ENCODE data around the gene WDSUB1. TPM values are rescaled to one million over a fixed set of nuclear protein-coding genes. Genes with fewer than 3 reads are reported as not detected.

WDSUB1 gene
- total RNA-seq, 3 donors from 2014 or later (not counting 1 experiment from before 2014, with no cell fraction given): 13.7 to 21.2 (median 14.9) TPM

DNA sequence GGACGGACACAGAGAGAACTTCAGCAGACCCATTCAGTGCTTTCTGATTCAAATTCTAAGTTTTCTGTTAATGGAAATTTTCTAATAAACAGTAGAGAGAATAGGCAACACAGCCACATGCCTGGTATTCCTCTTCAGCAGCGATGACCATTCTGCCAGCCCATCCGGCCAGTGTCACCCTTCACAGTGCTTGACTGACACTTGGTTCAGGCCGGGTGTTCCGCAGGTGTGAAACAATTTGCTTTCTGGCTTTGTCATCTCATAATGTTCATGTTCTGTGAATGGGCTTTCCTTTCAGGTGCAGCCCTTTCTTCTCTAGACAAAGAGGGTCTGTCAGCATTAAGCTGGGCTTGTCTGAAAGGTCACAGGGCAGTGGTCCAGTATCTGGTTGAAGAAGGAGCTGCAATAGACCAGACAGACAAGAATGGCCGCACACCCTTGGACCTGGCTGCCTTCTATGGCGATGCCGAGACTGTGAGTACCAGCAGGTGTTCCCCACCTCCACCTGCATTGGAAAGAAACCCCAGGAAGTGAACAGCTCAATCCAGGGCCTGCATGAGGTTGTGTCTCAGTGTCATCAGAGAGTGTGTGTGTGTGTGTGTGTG, 67.0 kb downstream of the WDSUB1 start:
- WGBS (ENCODE audit: insufficient coverage): 96% methylated on average over 8 of the region's 8 CpGs
- ATAC-seq (no peak), DNase-seq (no peak)
- Mint-ChIP-seq H3K4me1 (peaks cover 13 to 20% of the 10 kb centered on the region in 2 donors), H3K9me3 (no peaks in the 10 kb centered on the region), H3K36me3 (no peaks in the 10 kb centered on the region), H3K27me3 (ENCODE audit: low read depth in 2 of 2) (no peaks in the 10 kb centered on the region), H3K27ac (no peak overlapping the region), H3K4me3 (no peak overlapping the region)
- Histone ChIP-seq H3K4me1 (ENCODE audit: control insufficient read depth, insufficient read depth, low read length) (peaks cover 10% of the 10 kb centered on the region), H3K36me3 (ENCODE audit: control insufficient read depth, insufficient read depth, low read length) (no peaks in the 10 kb centered on the region), H3K27me3 (ENCODE audit: control insufficient read depth, insufficient read depth, low read length) (no peaks in the 10 kb centered on the region), H3K27ac (ENCODE audit: low read length) (no peak overlapping the region), H3K9me3 (ENCODE audit: control insufficient read depth, insufficient read depth, low read length) (peaks cover 3% of the 10 kb centered on the region), H3K4me3 (ENCODE audit: low read length) (no peak overlapping the region)
- TF ChIP-seq, protein P1, sequence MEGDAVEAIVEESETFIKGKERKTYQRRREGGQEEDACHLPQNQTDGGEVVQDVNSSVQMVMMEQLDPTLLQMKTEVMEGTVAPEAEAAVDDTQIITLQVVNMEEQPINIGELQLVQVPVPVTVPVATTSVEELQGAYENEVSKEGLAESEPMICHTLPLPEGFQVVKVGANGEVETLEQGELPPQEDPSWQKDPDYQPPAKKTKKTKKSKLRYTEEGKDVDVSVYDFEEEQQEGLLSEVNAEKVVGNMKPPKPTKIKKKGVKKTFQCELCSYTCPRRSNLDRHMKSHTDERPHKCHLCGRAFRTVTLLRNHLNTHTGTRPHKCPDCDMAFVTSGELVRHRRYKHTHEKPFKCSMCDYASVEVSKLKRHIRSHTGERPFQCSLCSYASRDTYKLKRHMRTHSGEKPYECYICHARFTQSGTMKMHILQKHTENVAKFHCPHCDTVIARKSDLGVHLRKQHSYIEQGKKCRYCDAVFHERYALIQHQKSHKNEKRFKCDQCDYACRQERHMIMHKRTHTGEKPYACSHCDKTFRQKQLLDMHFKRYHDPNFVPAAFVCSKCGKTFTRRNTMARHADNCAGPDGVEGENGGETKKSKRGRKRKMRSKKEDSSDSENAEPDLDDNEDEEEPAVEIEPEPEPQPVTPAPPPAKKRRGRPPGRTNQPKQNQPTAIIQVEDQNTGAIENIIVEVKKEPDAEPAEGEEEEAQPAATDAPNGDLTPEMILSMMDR (IDR thresholded peaks at IDR 0.05): no peak
- intact Hi-C loops (cut with micrococcal nuclease): no loop called here

DNA sequence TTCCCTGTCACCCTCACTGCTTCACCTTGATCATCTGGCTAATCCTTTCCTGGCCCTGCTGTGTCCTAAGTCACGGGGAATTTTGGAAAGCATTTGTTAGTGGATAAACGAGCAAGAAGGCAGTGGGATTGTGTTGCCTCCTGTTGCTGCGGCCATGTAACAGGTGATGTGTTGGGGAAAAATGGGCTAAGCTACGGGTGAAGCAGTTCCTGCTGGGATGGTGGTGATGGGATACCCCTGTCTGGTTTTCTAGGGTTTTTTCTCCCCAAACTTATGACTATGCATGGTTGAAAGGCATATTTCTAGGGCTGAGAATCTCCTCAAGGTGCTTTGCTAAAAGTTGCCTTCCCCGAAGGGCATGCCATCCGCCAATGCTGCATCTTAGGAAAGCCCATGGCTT, 68.1 kb downstream of the WDSUB1 start:
- no peaks in the 10 kb centered on the region for H3K36me3 Mint-ChIP-seq

DNA sequence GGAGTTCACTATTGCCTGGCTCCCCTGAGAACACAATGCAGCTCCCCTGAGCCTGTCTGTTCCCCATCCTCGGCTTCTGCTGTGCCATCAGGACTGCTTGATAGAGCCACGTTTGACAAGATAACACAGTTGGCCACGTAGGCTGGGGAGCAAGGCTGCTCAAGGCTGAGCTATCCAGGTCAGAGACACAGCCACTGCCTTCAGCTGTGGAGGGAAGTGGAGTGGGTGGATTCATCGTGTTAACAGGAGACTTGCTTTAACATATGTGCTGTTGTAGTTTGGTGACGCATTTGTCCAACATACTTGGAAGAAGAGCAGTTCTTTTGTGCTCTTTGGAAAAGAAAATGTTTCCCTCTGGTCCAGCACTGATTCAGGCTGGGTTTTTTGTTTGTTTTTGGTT, 68.8 kb downstream of the WDSUB1 start:
- intact Hi-C loops (cut with micrococcal nuclease): no loop called here
- H3K27ac ChIP-seq (ENCODE audit: low read length): no peak overlapping the region
- Mint-ChIP-seq H3K4me3 (no peak overlapping the region), H3K4me1 (peaks cover 0 to 12% of the 10 kb centered on the region in 2 donors), H3K27me3 (ENCODE audit: low read depth in 2 of 2) (no peaks in the 10 kb centered on the region), H3K9me3 (no peaks in the 10 kb centered on the region), H3K27ac (no peak overlapping the region), H3K36me3 (no peaks in the 10 kb centered on the region)
- no peak overlapping the region for H3K4me3 ChIP-seq (ENCODE audit: low read length)
- H3K27me3 ChIP-seq (ENCODE audit: control insufficient read depth, insufficient read depth, low read length): no peaks in the 10 kb centered on the region
- no peaks in the 10 kb centered on the region for H3K4me1 ChIP-seq (ENCODE audit: control insufficient read depth, insufficient read depth, low read length)
- ATAC-seq (no peak), DNase-seq (no peak)
- WGBS (ENCODE audit: insufficient coverage): 95% methylated on average over 5 of the region's 5 CpGs
- TF ChIP-seq, protein P1 (IDR thresholded peaks at IDR 0.05): no peak
- H3K36me3 ChIP-seq (ENCODE audit: control insufficient read depth, insufficient read depth, low read length): no peaks in the 10 kb centered on the region
- H3K9me3 ChIP-seq (ENCODE audit: control insufficient read depth, insufficient read depth, low read length): peaks cover 3% of the 10 kb centered on the region

More for the DNA sequence above, 68.1 kb downstream of the WDSUB1 start:
- TF ChIP-seq, protein P1 (IDR thresholded peaks at IDR 0.05): no peak
- Histone ChIP-seq H3K27me3 (ENCODE audit: control insufficient read depth, insufficient read depth, low read length) (no peaks in the 10 kb centered on the region), H3K4me1 (ENCODE audit: control insufficient read depth, insufficient read depth, low read length) (no peaks in the 10 kb centered on the region), H3K4me3 (ENCODE audit: low read length) (no peak overlapping the region), H3K27ac (ENCODE audit: low read length) (no peak overlapping the region), H3K36me3 (ENCODE audit: control insufficient read depth, insufficient read depth, low read length) (no peaks in the 10 kb centered on the region), H3K9me3 (ENCODE audit: control insufficient read depth, insufficient read depth, low read length) (peaks cover 3% of the 10 kb centered on the region)
- intact Hi-C loops (cut with micrococcal nuclease): no loop called here
- ATAC-seq: no peak
- H3K4me3 Mint-ChIP-seq: no peak overlapping the region
- no peak overlapping the region for H3K27ac Mint-ChIP-seq
- H3K4me1 Mint-ChIP-seq: peaks cover 2 to 13% of the 10 kb centered on the region in 2 donors
- no peak for DNase-seq
- 98% methylated on average over 6 of the region's 6 CpGs for WGBS (ENCODE audit: insufficient coverage)
- no peaks in the 10 kb centered on the region for H3K9me3 Mint-ChIP-seq
- H3K27me3 Mint-ChIP-seq (ENCODE audit: low read depth in 2 of 2): no peaks in the 10 kb centered on the region

DNA sequence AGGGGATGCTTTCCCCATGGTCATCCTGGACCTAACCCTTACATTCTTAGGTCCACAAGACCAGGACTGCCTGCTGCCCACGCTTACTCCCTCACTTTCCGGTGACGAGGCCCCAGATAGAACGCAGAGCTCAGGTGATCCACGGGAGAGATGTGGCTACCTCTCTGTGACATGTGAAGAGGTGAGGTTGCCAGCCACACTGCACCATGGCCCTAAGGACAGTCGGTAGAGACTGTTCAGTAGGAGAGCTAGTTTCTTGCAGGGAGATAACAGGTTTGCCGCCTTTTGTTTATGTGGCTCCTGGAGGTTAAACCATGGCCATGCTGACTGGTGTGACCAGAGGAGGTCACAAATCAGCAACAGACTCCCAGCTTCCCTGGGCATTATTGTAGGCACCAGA, 71.4 kb downstream of the WDSUB1 start:
- Mint-ChIP-seq H3K4me3 (no peak overlapping the region), H3K36me3 (no peaks in the 10 kb centered on the region), H3K27ac (peak overlapping the region in 1 of 2 donors; percentile 27), H3K4me1 (peaks cover 19 to 30% of the 10 kb centered on the region in 2 donors), H3K9me3 (no peaks in the 10 kb centered on the region), H3K27me3 (ENCODE audit: low read depth in 2 of 2) (no peaks in the 10 kb centered on the region)
- Histone ChIP-seq H3K4me1 (ENCODE audit: control insufficient read depth, insufficient read depth, low read length) (peaks cover 20% of the 10 kb centered on the region), H3K9me3 (ENCODE audit: control insufficient read depth, insufficient read depth, low read length) (peaks cover 3% of the 10 kb centered on the region), H3K27ac (ENCODE audit: low read length) (no peak overlapping the region), H3K27me3 (ENCODE audit: control insufficient read depth, insufficient read depth, low read length) (no peaks in the 10 kb centered on the region), H3K4me3 (ENCODE audit: low read length) (no peak overlapping the region), H3K36me3 (ENCODE audit: control insufficient read depth, insufficient read depth, low read length) (no peaks in the 10 kb centered on the region)
- intact Hi-C loops (cut with micrococcal nuclease): no loop called here
- 95% methylated on average over 7 of the region's 7 CpGs for WGBS (ENCODE audit: insufficient coverage)
- TF ChIP-seq, protein P1 (IDR thresholded peaks at IDR 0.05): no peak
- DNase-seq (no peak), ATAC-seq (no peak)

Data from natural killer cell (primary cell).